Activated naive CD4-positive, alpha-beta T cell treated with anti-CD3 and anti-CD28 coated beads, Interleukin-2, amount 50 U/mL, for 24 hours (primary cell): ENCODE results near the gene NBEAL1.
"Not testable (repeated sequence)": the region's sequence is repeated elsewhere in the genome, so short reads cannot be mapped to it uniquely, and the experiment has no call there.

ENCODE experiments used
- H3K27ac Mint-ChIP-seq: one replicate; pipeline ENCODE4 v1.8.0; 2021; ENCODE audit warnings: mild to moderate bottlenecking, mixed read lengths
- H3K27me3 Mint-ChIP-seq: one replicate; pipeline ENCODE4 v1.8.0; 2021; ENCODE audit warnings: mixed read lengths
- H3K36me3 Mint-ChIP-seq: one replicate; pipeline ENCODE4 v1.8.0; 2021; ENCODE audit warnings: mixed read lengths
- H3K4me1 Mint-ChIP-seq: one replicate; pipeline ENCODE4 v1.8.0; 2021; ENCODE audit warnings: mixed read lengths
- H3K4me3 Mint-ChIP-seq: one replicate; pipeline ENCODE4 v1.8.0; 2021; ENCODE audit warnings: mild to moderate bottlenecking, mixed read lengths
- H3K9me3 Mint-ChIP-seq: one replicate; pipeline ENCODE4 v1.8.0; 2021; ENCODE audit warnings: mixed read lengths

NBEAL1 gene

DNA sequence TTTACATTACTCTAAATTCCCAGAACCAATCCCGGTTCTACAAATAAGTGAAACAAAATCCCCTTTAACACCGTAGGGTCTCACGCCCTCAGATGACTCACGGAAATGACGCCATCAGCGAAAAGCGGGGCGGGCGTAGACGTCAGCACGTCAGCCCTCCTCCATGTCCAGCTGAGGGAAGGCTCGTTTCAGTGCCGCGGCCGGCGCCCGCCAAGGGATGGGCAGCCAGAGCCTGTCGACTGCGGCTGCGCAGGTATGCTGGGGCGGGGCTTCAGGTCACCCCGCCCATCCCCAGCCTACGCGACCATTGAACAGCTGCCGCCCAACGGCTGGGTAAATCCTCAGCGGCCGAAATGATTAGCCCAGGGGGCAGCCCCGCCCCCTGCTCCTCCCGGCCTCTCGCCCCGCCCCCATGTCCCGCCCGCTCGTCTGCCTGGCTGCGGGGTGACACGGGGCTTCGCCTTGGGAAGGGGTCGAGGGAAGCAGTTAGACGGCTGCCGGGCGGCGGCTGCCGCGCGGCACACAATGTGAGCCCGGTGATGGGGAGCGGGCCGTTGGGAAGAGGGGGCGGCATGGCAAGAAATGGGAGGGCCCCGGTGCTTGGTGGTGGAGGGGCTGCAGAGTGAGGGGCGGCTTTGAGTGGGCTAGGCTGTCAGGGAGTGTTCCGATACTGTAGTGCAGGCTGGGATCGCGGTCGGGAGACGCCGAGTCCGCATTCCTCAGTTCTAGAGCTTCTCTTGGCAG, at the start of gene NBEAL1:
NBEAL1 (plus strand) TSS at position 420 of the 744 bp plus-strand sequence. CDS start 1,510 bp downstream, outside the sequence.
- Mint-ChIP-seq H3K36me3 (no peaks in the 10 kb centered on the region), H3K4me3 (peak within 1 kb of the TSS; percentile 94), H3K4me1 (peaks cover 48% of the 10 kb centered on the region), H3K27ac (peak within 1 kb of the TSS; percentile 81), H3K9me3 (no peaks in the 10 kb centered on the region), H3K27me3 (no peaks in the 10 kb centered on the region)

DNA sequence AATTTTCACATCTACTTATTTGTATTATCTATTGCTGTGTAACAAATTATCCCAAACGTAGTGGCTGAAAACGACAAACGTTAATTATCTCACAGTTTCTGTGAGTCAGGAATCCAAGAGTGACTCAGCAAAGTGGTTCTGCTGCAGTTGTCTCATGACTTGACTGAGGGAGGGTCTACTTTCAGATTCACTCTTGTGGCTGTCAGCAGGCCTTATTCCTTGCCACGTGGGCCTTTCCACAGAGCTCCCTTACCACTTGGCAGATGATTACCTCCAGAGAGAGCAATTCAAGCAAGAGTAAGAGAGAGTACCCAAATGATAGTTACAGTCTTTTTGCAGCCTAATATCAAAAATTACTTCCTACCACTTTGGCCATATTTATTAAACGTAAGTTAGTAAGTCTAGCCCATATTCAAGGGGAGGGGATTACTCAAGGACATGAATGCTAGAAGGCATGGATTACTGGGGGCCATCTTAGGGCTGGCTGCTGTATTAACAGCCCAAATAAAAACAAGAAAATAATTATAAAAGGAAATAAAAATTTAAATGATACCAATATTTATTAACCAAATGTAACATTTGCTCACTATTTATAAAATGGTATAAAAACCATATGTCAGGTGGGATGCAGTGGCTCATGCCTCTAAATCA, 48.7 kb upstream of the NBEAL1 start:
- Mint-ChIP-seq H3K4me3 (no peak overlapping the region), H3K9me3 (no peaks in the 10 kb centered on the region), H3K27me3 (no peaks in the 10 kb centered on the region), H3K36me3 (peaks cover 4% of the 10 kb centered on the region), H3K4me1 (peaks cover 3% of the 10 kb centered on the region), H3K27ac (no peak overlapping the region)

DNA sequence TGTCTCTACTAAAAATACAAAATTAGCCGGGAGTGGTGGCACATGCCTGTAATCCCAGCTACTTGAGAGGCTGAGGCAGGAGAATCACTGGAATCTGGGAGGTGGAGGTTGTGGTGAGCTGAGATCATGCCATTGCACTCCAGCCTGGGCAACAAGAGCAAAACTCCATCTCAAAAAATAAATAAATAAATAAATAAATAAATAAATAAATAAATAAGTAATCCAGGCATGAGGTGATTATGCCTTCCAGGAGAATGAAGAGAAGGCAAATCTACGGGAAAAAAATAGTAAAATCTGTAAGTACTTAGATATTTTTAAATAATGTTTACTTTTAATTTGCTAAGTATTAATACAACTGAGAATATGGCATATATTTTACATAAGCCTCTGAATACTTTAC, 45.3 kb upstream of the NBEAL1 start:
- not testable (repeated sequence) for H3K36me3 Mint-ChIP-seq, H3K27ac Mint-ChIP-seq, H3K4me1 Mint-ChIP-seq, H3K9me3 Mint-ChIP-seq, H3K4me3 Mint-ChIP-seq, H3K27me3 Mint-ChIP-seq

DNA sequence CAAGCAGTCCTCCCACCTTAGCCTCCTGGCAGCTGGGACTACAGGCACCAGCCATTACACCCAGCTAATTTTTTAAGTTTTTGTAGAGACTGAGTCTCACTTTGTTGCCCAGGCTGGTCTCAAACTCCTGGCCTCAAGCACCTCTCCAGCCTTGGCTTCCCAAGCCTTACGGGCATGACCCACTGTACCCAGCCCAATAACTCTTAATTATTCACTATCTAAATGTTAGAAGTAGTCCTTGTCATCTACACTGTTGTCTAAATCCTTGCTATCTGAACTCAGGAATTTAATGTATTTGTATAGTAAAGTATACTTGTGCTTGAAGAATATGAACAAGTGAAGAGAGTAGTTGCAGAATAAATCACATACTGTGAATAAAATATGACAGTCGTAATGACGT, 37.9 kb upstream of the NBEAL1 start:
- H3K4me3 Mint-ChIP-seq = no peak overlapping the region
- H3K9me3 Mint-ChIP-seq = no peaks in the 10 kb centered on the region

DNA sequence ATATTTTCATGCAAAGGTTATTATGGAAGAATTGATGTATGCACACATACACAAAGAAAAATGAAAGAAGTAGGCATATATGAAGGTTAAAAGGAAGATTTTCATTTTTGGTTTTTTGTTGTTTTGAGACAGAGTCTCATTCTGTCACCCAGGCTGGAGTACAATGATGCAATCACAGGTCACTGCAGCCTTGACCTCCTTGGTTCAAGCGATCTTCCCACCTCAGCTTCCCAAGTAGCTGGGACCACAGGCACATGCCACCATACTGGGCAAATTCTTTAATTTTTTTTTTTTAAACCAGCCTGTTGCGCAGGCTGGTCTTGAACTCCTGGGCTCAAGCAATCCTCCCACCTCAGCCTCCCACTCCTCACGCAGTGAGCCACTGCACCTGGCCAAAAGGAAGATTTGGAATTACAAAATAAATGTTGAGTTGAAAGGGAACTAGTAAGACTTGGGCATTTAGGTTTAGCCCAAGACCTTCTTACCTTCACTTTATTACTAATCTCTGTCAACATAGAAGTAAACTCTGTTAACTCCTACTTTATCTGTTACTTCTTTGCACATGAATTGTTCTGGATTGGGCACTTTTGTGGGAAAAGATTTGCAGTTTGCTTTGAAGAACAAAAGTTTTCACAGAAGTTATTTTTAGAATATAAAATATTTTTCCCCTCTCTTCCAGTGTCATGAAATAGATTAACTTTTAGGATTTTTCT, 31.7 kb upstream of the NBEAL1 start:
- no peak overlapping the region for H3K4me3 Mint-ChIP-seq

More for the DNA sequence above, 37.9 kb upstream of the NBEAL1 start:
- Mint-ChIP-seq H3K27me3 (no peaks in the 10 kb centered on the region), H3K27ac (no peak overlapping the region), H3K36me3 (peaks cover 13% of the 10 kb centered on the region), H3K4me1 (no peaks in the 10 kb centered on the region)

DNA sequence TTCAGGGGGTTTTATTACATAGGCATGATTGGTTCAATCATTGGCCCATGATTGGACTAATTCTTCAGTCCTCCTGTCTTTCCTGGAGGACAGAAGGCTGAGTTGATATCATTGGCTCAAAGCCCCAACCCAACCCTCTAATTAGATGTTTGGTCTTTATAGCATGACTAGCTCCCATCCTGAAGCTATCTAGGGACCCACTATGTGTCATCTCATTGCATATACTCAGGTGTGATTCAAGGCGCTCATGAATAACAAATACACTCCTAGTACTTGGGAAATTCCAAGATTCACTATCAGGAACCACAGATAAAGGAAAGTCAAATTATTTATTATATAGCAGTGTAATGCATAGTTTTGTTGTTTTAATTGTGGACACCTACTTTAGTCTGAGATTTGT, 24.9 kb upstream of the NBEAL1 start:
- H3K4me3 Mint-ChIP-seq = no peak overlapping the region
- peak overlapping the region; percentile 38 for H3K27ac Mint-ChIP-seq
- H3K9me3 Mint-ChIP-seq = no peaks in the 10 kb centered on the region
- no peaks in the 10 kb centered on the region for H3K4me1 Mint-ChIP-seq
- H3K27me3 Mint-ChIP-seq = no peaks in the 10 kb centered on the region
- no peaks in the 10 kb centered on the region for H3K36me3 Mint-ChIP-seq

More for the DNA sequence above, 31.7 kb upstream of the NBEAL1 start:
- Mint-ChIP-seq H3K27me3 (no peaks in the 10 kb centered on the region), H3K27ac (no peak overlapping the region), H3K36me3 (peaks cover 17% of the 10 kb centered on the region), H3K9me3 (no peaks in the 10 kb centered on the region), H3K4me1 (no peaks in the 10 kb centered on the region)

DNA sequence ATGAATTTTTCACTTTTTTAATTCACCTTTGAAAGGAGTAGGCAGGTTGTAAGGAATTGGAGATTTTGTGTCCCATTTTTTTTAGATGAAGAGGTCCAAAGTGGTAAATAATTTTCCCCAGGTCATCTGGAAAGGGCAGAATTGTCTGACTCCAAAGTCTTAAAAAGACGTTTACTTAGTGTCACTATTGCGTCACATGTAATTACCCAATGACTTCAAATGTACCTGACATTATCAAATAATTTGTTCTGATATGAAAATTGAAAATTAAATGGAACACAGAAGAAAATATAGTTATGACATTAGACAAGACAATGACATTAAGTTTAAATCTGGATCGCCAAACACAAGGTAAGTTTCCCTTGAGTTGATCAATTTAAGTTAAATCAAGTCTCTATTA, 24.2 kb upstream of the NBEAL1 start:
- Mint-ChIP-seq H3K4me3 (no peak overlapping the region), H3K4me1 (no peaks in the 10 kb centered on the region), H3K27me3 (no peaks in the 10 kb centered on the region), H3K9me3 (no peaks in the 10 kb centered on the region), H3K27ac (no peak overlapping the region), H3K36me3 (no peaks in the 10 kb centered on the region)

DNA sequence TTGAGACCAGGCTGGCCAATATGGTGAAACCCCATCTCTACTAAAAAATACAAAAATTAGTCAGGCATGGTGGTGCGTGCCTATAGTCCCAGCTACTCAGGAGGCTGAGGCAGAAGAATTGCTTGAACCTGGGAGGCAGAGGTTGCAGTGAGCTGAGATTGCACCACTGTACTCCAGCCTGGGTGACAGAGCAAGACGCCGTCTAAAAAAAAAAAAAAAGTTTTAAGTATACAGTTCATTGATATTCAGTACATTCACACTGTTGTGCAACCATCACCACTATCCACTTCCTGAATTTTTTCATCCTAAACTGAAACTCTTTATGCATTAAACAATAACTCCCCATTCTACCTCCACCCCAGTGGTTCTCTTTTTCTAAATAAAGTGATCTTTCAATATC, 17.6 kb upstream of the NBEAL1 start:
- H3K27ac Mint-ChIP-seq, H3K4me3 Mint-ChIP-seq, H3K4me1 Mint-ChIP-seq, H3K36me3 Mint-ChIP-seq, H3K27me3 Mint-ChIP-seq, H3K9me3 Mint-ChIP-seq: not testable (repeated sequence)

DNA sequence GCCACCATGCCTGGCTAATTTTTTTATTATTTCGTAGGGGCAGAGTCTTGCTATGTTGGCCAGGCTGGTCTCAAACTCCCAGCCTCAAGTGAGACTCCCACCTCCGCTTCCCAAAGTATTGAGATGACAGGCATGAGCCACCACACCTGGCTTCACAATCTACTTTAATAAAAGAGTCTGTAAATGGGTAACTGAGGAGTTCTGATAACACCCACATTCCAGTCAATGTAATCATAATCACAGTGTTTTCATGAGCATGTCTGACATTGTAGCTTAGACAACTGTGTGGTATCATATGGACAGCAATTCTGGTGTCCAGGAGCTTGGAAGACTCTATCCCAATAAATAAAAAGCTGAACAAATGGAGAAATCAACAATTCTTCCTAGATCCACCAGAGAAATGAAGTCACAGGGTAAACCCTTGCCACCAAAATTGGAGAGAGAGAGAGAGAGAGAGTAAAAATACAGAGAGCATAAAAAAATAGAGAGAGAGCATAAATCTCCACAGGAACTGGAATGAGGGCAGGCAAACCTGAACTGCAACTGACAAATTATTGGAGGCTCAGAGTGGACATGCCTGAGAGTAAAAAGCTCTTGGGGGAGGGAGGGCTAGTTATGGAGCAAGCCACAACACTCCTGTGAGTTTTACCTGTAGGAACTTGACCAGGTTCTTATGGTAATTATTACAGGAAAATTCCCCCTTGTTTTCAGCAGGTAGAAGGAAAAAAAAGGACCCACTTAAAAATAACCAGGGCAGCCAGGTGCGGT, 12.4 kb upstream of the NBEAL1 start:
- H3K4me1 Mint-ChIP-seq = no peaks in the 10 kb centered on the region
- H3K27ac Mint-ChIP-seq = no peak overlapping the region
- H3K9me3 Mint-ChIP-seq = no peaks in the 10 kb centered on the region
- no peaks in the 10 kb centered on the region for H3K36me3 Mint-ChIP-seq
- peaks cover 2% of the 10 kb centered on the region for H3K27me3 Mint-ChIP-seq
- H3K4me3 Mint-ChIP-seq = no peak overlapping the region

DNA sequence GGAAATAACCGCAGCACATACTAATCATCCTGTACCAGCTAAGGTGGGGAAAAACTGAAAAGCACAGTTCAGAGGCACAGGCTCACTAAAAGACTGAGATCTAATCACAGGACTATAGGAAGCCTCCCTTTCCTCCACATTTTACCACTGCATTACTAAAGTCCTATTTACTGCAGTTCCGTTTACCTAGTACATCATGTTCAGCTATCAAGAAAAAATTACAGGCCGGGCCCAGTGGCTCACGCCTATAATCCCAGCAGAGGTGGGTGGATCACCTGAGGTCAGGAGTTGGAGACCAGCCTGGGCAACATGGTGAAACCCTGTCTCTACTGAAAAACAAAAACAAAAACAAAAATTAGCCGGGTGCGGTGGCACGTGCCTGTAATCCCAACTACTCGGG, 11.0 kb upstream of the NBEAL1 start:
- H3K4me1 Mint-ChIP-seq = no peaks in the 10 kb centered on the region
- H3K27me3 Mint-ChIP-seq = peaks cover 2% of the 10 kb centered on the region
- H3K27ac Mint-ChIP-seq = no peak overlapping the region
- no peaks in the 10 kb centered on the region for H3K36me3 Mint-ChIP-seq
- no peak overlapping the region for H3K4me3 Mint-ChIP-seq
- no peaks in the 10 kb centered on the region for H3K9me3 Mint-ChIP-seq

DNA sequence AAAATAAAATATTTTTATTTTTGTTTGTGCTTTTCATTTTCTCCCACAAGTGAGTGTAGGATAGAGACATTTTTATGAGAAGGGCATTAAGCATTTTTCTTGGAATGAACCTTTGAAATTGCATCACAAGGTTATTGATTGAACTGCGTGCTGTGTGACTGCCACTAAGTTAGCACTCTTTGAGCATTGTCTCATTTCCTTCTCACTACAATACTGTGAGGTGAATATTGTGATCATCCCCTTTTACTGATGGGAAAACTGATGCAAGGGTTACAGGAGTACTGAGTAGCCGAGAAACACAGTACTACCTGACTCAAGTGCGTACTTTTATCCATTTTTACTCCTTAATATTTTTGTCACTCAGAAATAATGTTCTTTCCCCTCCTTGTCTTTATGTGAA, 2.0 kb downstream of the NBEAL1 start:
- no peak overlapping the region for H3K27ac Mint-ChIP-seq
- no peak overlapping the region for H3K4me3 Mint-ChIP-seq
- no peaks in the 10 kb centered on the region for H3K36me3 Mint-ChIP-seq
- H3K4me1 Mint-ChIP-seq = peaks cover 48% of the 10 kb centered on the region
- no peaks in the 10 kb centered on the region for H3K9me3 Mint-ChIP-seq
- H3K27me3 Mint-ChIP-seq = no peaks in the 10 kb centered on the region

DNA sequence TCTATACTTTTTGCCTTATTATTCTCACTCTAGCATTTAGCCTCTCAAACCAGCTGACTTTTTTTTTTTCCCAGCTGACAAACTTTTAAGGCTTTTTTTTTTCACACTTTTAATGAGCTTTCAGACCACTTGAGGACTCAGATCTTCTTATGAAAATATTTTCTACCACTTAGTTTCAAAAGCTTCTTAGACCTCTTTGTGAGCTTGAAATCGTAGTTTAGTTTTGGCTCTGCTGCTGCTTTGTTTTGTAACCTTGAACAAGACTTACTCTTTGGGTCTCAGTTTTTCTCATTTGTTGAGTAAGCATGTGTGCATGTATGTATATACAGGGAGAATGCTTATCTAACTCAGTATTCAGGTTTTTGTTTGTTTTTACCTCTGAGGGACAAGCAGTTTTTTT, 3.5 kb downstream of the NBEAL1 start:
- H3K27me3 Mint-ChIP-seq = no peaks in the 10 kb centered on the region
- peaks cover 47% of the 10 kb centered on the region for H3K4me1 Mint-ChIP-seq
- H3K27ac Mint-ChIP-seq = peak overlapping the region; percentile 25
- H3K4me3 Mint-ChIP-seq = peak overlapping the region; percentile 17
- no peaks in the 10 kb centered on the region for H3K36me3 Mint-ChIP-seq
- H3K9me3 Mint-ChIP-seq = no peaks in the 10 kb centered on the region

DNA sequence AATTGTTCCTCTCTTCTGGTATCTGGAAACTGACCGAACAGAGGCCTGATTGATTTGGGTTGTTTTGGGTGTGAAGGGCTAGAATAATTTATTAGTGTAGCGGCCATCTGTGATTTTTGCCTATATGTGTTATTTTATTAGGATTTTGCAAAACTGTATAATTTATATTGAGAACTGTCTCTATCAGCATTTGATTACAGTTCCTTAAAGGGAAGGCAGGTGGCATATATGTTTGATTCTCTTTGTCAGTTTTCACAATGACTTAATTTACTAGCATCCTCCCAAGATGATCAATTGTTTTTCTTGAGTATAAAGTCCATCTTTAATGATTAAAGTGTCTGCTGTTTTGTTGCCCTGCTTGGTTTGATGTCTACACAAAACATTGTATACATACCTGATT, 4.5 kb downstream of the NBEAL1 start:
- no peak overlapping the region for H3K4me3 Mint-ChIP-seq
- H3K9me3 Mint-ChIP-seq = no peaks in the 10 kb centered on the region
- H3K36me3 Mint-ChIP-seq = peaks cover 3% of the 10 kb centered on the region
- no peaks in the 10 kb centered on the region for H3K27me3 Mint-ChIP-seq
- H3K4me1 Mint-ChIP-seq = peaks cover 43% of the 10 kb centered on the region
- no peak overlapping the region for H3K27ac Mint-ChIP-seq

DNA sequence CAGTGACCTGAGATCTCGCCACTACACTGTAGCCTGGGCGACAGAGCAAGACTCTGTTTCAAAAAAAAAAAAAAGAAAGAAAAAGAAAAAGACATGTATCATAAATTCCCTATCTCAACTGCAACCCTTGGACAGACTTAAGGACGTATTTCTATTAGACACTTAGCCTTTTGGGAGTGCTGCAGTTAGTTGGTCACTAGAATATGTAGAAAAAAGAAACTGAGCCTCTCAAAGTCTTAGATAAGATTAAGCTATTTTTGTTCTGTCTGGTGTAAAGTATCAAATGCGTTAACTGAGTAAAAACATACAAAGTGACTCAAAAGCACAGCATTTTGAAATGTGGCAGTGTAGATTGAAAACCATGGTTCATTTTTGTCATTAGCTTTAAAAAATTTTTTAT, 7.3 kb downstream of the NBEAL1 start:
- Mint-ChIP-seq H3K4me3 (no peak overlapping the region), H3K4me1 (peaks cover 30% of the 10 kb centered on the region)

DNA sequence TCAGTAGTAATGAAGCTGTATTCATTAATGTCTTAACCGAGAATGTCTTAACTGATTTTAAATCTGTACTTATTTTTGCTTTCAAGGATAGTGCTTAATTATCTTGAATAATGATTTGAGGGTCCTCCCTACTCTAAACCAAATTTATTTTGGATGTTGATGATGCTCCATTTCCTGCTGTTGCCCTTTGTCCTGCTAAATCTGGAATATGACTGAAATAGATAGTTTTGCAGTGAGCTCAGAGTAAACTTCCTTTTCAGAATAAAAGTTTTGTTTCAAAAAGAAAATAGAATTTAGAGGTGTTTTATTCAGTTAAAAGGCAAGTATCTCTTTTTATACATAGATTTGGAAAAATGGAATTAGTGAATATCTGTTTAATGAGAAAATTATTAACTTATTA, 8.1 kb downstream of the NBEAL1 start:
- Mint-ChIP-seq H3K4me3 (no peak overlapping the region), H3K9me3 (no peaks in the 10 kb centered on the region), H3K27ac (no peak overlapping the region), H3K36me3 (peaks cover 3% of the 10 kb centered on the region), H3K27me3 (no peaks in the 10 kb centered on the region), H3K4me1 (peaks cover 29% of the 10 kb centered on the region)

More for the DNA sequence above, 7.3 kb downstream of the NBEAL1 start:
- Mint-ChIP-seq H3K27me3 (no peaks in the 10 kb centered on the region), H3K36me3 (peaks cover 3% of the 10 kb centered on the region), H3K27ac (no peak overlapping the region), H3K9me3 (no peaks in the 10 kb centered on the region)
